Measurements from ENCODE around the gene ZNF267.

- no peak for TF ChIP-seq POLR2A (IDR thresholded peaks at IDR 0.05)
- TF ChIP-seq, protein P1, sequence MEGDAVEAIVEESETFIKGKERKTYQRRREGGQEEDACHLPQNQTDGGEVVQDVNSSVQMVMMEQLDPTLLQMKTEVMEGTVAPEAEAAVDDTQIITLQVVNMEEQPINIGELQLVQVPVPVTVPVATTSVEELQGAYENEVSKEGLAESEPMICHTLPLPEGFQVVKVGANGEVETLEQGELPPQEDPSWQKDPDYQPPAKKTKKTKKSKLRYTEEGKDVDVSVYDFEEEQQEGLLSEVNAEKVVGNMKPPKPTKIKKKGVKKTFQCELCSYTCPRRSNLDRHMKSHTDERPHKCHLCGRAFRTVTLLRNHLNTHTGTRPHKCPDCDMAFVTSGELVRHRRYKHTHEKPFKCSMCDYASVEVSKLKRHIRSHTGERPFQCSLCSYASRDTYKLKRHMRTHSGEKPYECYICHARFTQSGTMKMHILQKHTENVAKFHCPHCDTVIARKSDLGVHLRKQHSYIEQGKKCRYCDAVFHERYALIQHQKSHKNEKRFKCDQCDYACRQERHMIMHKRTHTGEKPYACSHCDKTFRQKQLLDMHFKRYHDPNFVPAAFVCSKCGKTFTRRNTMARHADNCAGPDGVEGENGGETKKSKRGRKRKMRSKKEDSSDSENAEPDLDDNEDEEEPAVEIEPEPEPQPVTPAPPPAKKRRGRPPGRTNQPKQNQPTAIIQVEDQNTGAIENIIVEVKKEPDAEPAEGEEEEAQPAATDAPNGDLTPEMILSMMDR (IDR thresholded peaks at IDR 0.05), result no peak
Observed at GRCh38 chr16:31874366-31875111, 932 bp downstream of the ZNF267 start.
